Measurements from ENCODE around the gene CELA1. TPM values are rescaled to one million over a fixed set of nuclear protein-coding genes. Genes with fewer than 3 reads are reported as not detected.
A peak's percentile ranks its signal among the peaks of the same experiment; 100 is the strongest.

Gene CELA1
- total RNA-seq, 1 donor from 2014 or later: not detected

DNA sequence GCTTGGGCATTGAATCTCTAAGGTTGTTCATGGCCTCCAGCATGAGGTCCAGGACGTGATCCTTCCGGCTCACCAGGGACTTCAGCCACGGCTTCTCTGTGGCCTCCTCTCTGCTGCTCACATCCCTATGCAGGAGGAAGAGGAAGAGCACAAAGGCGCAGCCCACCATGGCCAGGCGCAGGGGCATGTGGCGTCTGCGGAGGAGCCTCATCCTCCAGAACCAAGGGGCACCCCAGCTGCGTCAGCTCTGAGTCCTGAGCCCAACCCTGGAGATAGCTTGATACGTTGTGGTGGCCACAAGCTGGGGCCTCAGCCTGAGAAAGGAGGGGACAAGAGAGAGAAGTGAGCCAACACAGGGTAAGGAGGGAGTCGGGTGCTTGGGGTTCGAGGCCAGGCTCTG is 33.1 kb upstream of the CELA1 start:
- H3K27me3 Mint-ChIP-seq (ENCODE audit: low read depth): no peaks in the 10 kb centered on the region
- no peak for DNase-seq (ENCODE audit: low read depth, low spot score)
- H3K4me3 Mint-ChIP-seq: no peak overlapping the region
- peaks cover 8% of the 10 kb centered on the region for H3K4me1 Mint-ChIP-seq
- H3K9me3 Mint-ChIP-seq: no peaks in the 10 kb centered on the region
- TF ChIP-seq, protein P1, sequence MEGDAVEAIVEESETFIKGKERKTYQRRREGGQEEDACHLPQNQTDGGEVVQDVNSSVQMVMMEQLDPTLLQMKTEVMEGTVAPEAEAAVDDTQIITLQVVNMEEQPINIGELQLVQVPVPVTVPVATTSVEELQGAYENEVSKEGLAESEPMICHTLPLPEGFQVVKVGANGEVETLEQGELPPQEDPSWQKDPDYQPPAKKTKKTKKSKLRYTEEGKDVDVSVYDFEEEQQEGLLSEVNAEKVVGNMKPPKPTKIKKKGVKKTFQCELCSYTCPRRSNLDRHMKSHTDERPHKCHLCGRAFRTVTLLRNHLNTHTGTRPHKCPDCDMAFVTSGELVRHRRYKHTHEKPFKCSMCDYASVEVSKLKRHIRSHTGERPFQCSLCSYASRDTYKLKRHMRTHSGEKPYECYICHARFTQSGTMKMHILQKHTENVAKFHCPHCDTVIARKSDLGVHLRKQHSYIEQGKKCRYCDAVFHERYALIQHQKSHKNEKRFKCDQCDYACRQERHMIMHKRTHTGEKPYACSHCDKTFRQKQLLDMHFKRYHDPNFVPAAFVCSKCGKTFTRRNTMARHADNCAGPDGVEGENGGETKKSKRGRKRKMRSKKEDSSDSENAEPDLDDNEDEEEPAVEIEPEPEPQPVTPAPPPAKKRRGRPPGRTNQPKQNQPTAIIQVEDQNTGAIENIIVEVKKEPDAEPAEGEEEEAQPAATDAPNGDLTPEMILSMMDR (conservative IDR thresholded peaks at IDR 0.05): no peak
- no peak overlapping the region for H3K27ac Mint-ChIP-seq (ENCODE audit: unreplicated experiment)
- no peaks in the 10 kb centered on the region for H3K36me3 Mint-ChIP-seq (ENCODE audit: low read depth)

DNA sequence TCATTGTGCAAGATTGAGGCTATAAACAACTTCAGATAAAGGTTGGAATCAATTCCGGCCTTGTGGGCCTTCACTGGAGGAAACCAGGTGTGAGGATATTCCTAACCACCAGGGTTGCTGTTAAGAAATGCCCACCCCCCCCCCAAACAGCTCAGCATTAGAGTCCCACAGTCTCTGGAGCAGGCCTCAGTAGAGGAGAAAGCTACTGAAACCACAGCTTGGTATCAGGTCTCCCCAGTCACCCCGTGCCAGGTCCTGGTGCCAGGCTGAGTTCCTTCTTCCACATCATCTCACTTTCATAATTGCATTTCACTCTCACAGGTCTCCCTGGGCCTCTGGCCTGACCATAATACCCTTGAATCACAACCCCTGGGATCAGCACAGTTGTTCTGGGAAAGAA is 32.3 kb upstream of the CELA1 start:
- Mint-ChIP-seq H3K4me1 (peaks cover 4% of the 10 kb centered on the region), H3K9me3 (no peaks in the 10 kb centered on the region), H3K36me3 (ENCODE audit: low read depth) (no peaks in the 10 kb centered on the region), H3K27me3 (ENCODE audit: low read depth) (no peaks in the 10 kb centered on the region), H3K4me3 (no peak overlapping the region), H3K27ac (ENCODE audit: unreplicated experiment) (peak overlapping the region; percentile 92)
- TF ChIP-seq, protein P1 (conservative IDR thresholded peaks at IDR 0.05): no peak
- no peak for DNase-seq (ENCODE audit: low read depth, low spot score)

DNA sequence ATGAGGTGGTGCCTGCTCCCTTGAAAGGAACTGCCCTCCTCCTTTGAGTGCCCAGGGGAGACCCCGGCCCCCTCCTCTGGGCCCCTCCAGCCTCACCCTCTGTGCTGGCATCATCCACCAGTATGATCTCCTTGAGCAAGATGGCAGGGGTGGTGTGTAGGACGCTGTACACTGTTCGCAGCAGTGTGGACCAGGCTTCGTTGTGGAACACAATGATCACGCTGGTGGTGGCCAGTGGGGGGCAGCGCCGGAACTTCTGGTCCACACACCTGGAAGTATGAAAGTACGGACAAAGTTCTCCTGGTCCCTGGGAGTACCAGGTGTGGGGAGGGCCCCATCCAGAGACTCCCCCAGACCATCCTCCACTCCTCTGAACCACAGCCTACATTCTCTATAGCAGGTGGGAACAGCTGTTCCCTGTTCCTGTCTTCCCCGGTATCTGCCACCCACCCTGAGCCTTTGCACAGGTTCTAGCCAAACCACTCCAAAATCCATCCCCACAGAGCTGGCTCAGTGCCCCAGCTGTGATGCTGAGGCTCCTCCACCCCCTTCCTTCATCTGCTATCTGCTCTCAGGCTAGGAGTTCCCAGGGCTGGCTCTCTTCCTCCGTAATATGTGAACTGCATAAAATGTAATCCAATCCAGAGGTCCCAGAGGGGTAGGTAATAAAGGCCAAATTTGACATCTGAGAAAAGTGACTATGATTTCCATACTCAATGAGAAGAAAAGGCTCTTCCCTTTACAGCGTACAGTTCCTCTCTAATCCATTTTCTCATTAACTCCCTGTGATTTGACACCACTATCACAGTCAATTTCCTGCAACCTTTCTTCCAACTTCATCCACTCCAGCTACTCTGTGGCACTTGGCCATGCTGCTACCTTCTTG is 30.9 kb upstream of the CELA1 start:
- Mint-ChIP-seq H3K27me3 (ENCODE audit: low read depth) (no peaks in the 10 kb centered on the region), H3K4me3 (no peak overlapping the region), H3K27ac (ENCODE audit: unreplicated experiment) (no peak overlapping the region), H3K4me1 (no peaks in the 10 kb centered on the region), H3K9me3 (no peaks in the 10 kb centered on the region), H3K36me3 (ENCODE audit: low read depth) (no peaks in the 10 kb centered on the region)
- TF ChIP-seq, protein P1 (conservative IDR thresholded peaks at IDR 0.05): no peak
- DNase-seq (ENCODE audit: low read depth, low spot score): no peak

DNA sequence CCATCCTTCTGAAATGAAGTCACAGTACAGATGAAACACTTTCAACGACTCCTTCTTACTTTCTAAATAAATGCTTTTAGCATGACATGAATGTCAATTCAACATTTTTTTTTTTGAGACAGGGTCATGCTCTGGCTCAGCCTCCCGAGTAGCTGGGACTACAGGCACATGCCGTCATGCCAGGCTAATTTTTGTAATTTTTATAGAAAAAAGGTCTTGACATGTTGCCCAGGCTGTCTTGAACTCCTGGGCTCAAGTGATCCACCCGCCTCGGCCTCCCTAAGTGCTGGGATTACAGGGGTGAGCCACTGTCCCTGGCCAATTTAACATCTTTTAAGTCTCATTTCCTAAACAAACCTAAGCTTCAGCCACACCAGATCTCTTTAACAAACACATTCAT is 28.4 kb upstream of the CELA1 start:
- no peak overlapping the region for H3K4me3 Mint-ChIP-seq
- H3K36me3 Mint-ChIP-seq (ENCODE audit: low read depth): no peaks in the 10 kb centered on the region
- H3K4me1 Mint-ChIP-seq: peaks cover 10% of the 10 kb centered on the region
- H3K27ac Mint-ChIP-seq (ENCODE audit: unreplicated experiment): no peak overlapping the region
- DNase-seq (ENCODE audit: low read depth, low spot score): no peak
- no peaks in the 10 kb centered on the region for H3K9me3 Mint-ChIP-seq
- H3K27me3 Mint-ChIP-seq (ENCODE audit: low read depth): no peaks in the 10 kb centered on the region
- TF ChIP-seq, protein P1 (conservative IDR thresholded peaks at IDR 0.05): no peak

DNA sequence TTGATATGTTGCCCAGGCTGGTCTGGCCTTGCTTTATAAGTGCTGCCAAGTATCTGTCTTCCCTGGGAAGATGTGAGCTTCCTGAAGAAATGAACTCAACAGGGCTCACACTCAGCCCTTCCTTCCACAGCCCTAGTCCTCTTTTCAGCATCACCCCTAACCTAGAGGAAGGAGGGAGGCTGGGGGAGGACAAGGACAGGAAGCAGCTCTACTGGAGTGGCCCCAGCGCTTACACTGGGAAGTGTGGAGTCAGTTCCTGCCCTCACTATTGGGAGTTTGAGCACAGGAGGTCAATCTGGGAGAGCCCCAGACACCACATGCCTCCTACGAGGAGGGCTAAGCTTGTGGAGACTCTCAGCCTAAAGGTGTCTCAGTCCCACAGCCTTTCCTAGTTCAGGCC is 27.9 kb upstream of the CELA1 start:
- no peaks in the 10 kb centered on the region for H3K9me3 Mint-ChIP-seq

More for the DNA sequence above, 27.9 kb upstream of the CELA1 start:
- DNase-seq (ENCODE audit: low read depth, low spot score): no peak
- no peak overlapping the region for H3K27ac Mint-ChIP-seq (ENCODE audit: unreplicated experiment)
- no peak overlapping the region for H3K4me3 Mint-ChIP-seq
- no peaks in the 10 kb centered on the region for H3K27me3 Mint-ChIP-seq (ENCODE audit: low read depth)
- peaks cover 15% of the 10 kb centered on the region for H3K4me1 Mint-ChIP-seq
- TF ChIP-seq, protein P1 (conservative IDR thresholded peaks at IDR 0.05): no peak
- no peaks in the 10 kb centered on the region for H3K36me3 Mint-ChIP-seq (ENCODE audit: low read depth)

Data from neural crest cell (in vitro differentiated cells).